GM18526 (cell line): ENCODE data around the gene HTT.

Experiments used
- POLR2A ChIP-seq: IDR thresholded peaks from 3 replicates; pipeline ENCODE4 v1.6.1; 2011; ENCODE audit not compliant: insufficient read length; ENCODE audit errors: extremely low read depth

Gene HTT

GRCh38 chr4:3252831-3253641, 178.6 kb downstream of the HTT start:
- no peak for TF ChIP-seq POLR2A

GRCh38 chr4:3253808-3254207, 179.3 kb downstream of the HTT start:
- no peak for TF ChIP-seq POLR2A

GRCh38 chr4:3254302-3255131, 180.0 kb downstream of the HTT start:
- no peak for TF ChIP-seq POLR2A

DNA sequence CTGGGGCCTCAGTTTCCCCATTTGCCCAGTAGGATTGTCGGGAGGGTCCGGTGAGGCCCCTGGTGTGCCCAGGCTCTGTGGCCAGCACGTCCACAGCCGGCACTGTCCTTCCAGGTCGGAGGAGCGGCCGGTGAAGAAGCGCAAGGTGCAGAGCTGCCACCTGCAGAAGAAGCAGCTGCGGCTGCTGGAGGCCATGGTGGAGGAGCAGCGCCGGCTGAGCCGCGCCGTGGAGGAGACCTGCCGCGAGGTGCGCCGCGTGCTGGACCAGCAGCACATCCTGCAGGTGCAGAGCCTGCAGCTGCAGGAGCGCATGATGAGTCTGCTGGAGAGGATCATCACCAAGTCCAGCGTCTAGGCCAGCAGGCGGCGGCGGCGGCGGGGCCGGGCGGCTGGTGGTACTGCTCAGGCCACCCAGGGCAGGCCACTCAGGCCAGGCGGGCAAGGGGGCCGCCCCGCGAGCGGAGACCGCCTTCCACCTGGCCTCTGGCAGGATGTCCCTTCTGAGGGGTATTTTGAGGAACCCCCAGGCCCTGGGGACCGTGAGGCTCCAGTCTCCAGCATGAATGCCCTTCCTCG, 181.2 kb downstream of the HTT start:
- TF ChIP-seq POLR2A = no peak

- TF ChIP-seq POLR2A = no peak
These were observed 182.0 kb downstream of the HTT start for GRCh38 chr4:3256230-3257102.

DNA sequence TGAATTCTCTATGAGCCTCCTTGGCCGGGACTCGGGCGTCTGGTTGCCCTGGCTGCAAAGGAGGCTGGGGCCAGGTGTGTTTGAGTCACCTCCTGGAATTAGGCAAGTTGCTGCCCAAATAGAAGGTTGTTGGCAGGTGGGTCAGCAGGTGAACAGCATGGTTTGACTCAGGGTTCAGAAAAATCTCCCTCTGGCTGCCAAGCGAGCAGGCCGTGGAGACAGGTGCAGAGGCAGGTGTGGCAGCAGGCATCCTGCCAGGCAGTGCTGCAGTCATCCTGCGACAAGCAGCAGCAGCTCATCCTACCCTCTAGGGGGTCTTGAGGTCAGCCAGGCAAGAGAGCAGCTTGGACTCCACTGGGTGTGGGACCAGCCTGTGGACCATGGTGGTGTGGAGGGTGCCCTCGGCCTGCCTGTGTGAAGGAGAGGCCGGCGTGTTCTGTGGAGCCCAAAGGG, 182.6 kb downstream of the HTT start:
- TF ChIP-seq POLR2A = no peak

GRCh38 chr4:3257556-3258482, 183.3 kb downstream of the HTT start:
- TF ChIP-seq POLR2A = no peak

DNA sequence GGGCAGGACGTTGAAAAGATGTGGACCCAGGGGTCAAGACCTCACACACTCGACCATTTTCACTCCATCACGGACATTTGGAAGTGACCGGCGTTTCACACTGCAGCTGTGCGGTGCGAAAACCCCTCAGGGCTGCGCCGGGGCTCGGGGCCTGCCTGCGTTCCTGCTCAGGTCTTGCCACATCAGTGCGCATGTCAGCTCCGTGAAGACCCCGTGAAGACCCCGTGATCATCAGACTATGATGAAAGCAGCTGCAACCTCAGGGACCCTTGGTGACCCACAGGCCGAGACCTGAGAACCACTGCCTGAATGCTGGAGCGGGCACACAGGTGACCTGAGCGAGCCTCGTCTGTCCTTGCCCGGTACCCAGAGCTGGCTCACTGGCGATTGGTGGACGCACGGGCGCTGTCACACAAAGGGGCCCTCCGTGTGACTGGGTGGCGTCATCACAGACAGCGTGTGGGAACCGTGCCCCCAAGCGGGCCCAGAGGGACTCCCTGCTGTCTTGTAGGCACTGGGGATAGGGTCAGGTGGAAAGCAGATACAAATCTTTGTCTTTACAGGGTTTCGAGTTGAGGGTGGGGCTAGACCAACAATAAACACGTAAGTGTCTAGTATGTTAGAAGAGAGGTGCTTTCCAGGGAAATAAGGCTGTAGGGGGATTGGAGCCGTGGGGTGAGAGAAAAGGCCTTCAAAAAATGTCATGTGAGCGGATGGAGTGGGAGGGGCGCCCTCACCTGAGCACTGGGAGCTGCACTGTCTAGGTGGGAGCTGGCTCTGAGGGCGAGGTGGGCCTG, 187.1 kb downstream of the HTT start:
- TF ChIP-seq POLR2A = no peak

DNA sequence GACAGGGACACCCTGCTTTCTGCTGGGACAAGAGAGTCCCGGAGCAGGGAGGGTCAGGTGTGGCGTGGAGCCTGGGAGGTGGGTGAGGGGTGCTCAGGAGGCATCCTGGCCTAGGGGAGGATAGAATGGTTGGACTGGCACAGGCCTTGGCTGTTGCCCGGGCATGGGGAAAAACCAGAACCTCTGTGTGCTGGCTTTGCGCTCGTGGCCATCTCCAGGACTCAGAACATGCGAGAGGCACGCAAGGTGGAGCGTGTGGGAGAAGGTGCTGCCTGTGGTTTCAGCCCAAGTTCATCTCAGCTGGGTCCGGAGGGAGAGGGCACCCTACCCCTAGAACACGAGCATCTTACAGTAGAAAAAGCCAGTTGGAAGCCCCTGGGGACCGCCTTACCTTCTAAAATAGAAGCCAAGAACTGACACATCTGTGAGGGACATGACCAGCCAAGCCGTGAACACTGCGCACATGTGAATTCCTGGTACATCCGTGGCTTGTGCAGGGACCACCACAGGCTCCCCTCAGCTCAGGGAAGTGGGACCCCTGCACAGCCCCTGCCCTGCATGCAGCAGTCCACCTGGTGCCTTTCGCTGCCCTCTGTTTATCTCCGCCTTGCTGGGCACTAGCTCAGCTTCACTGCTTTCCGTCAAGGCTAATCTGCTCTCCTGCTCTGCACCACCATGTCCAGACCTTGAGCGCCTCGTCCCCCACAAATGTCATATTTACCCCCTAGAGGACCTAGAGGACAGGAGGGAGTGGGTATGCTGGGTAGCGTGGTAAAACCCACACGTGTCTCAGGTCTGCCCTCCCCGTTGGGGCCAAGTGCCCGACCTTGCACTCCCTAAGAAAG, 187.9 kb downstream of the HTT start:
- TF ChIP-seq POLR2A = no peak

GRCh38 chr4:3263053-3263875, 188.8 kb downstream of the HTT start:
- no peak for TF ChIP-seq POLR2A

DNA sequence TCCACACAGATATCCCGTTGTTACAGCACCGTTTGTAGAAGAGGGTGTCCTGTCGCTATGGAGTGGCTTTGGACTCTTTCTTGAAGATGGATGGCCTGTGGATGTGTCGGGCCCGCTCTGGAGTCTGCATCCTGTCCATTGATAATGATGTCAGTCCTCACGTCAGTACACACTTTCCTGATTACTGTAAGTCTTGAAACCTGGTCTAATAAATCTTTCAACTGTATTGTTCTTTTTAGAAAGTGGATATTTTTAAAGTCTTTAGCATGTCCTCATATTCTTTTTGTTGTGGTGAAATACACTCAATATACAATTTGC, 189.4 kb downstream of the HTT start:
- TF ChIP-seq POLR2A = no peak

GRCh38 chr4:3266076-3266475, 191.6 kb downstream of the HTT start:
- no peak for TF ChIP-seq POLR2A
